Activated naive CD8-positive, alpha-beta T cell treated with anti-CD3 and anti-CD28 coated beads for 36 hours (primary cell): ENCODE results near the gene RAP1B. TPM values are rescaled to one million over a fixed set of nuclear protein-coding genes. Genes with fewer than 3 reads are reported as not detected.

Source experiments
- DNase-seq: peaks from one replicate; pipeline ENCODE4 v3.0.0; 2021
- H3K27ac Mint-ChIP-seq: one replicate; pipeline ENCODE4 v1.8.0; 2022; ENCODE audit warnings: mild to moderate bottlenecking, moderate library complexity, mixed read lengths
- H3K27me3 Mint-ChIP-seq: one replicate; pipeline ENCODE4 v1.8.0; 2022; ENCODE audit warnings: mild to moderate bottlenecking, mixed read lengths
- H3K36me3 Mint-ChIP-seq: one replicate; pipeline ENCODE4 v1.8.0; 2021; ENCODE audit warnings: mild to moderate bottlenecking, mixed read lengths
- H3K4me1 Mint-ChIP-seq: one replicate; pipeline ENCODE4 v1.8.0; 2021; ENCODE audit warnings: mixed read lengths
- H3K4me3 Mint-ChIP-seq: one replicate; pipeline ENCODE4 v1.8.0; 2022; ENCODE audit warnings: mild to moderate bottlenecking, moderate library complexity, mixed read lengths
- H3K9me3 Mint-ChIP-seq: one replicate; pipeline ENCODE4 v1.8.0; 2022; ENCODE audit warnings: mixed read lengths
- total RNA-seq, 2 experiments: library from RNA; stranded (reverse); gene quantifications; one replicate each; pipeline ENCODE4 v1.2.3, GENCODE V29; 2021

RAP1B gene
- total RNA-seq, 2 experiments from 2014 or later: 239 to 245 TPM

GRCh38 chr12:68591734-68592418, 18.8 kb upstream of the RAP1B start:
- peaks cover 17% of the 10 kb centered on the region for H3K36me3 Mint-ChIP-seq
- peak overlapping the region; percentile 52 for H3K4me3 Mint-ChIP-seq
- H3K27me3 Mint-ChIP-seq: no peaks in the 10 kb centered on the region
- H3K9me3 Mint-ChIP-seq: peaks cover 15% of the 10 kb centered on the region
- peak overlapping the region; percentile 46 for H3K27ac Mint-ChIP-seq
- peaks cover 50% of the 10 kb centered on the region for H3K4me1 Mint-ChIP-seq
- DNase-seq: no peak

GRCh38 chr12:68595241-68595640, 15.5 kb upstream of the RAP1B start:
- no peak overlapping the region for H3K27ac Mint-ChIP-seq
- peaks cover 58% of the 10 kb centered on the region for H3K4me1 Mint-ChIP-seq
- no peak for DNase-seq
- peaks cover 7% of the 10 kb centered on the region for H3K9me3 Mint-ChIP-seq
- H3K4me3 Mint-ChIP-seq: no peak overlapping the region
- H3K36me3 Mint-ChIP-seq: peaks cover 3% of the 10 kb centered on the region
- no peaks in the 10 kb centered on the region for H3K27me3 Mint-ChIP-seq

GRCh38 chr12:68601767-68602166, 8.9 kb upstream of the RAP1B start:
- no peaks in the 10 kb centered on the region for H3K9me3 Mint-ChIP-seq
- H3K4me1 Mint-ChIP-seq: peaks cover 43% of the 10 kb centered on the region
- no peak for DNase-seq
- no peaks in the 10 kb centered on the region for H3K27me3 Mint-ChIP-seq
- H3K27ac Mint-ChIP-seq: no peak overlapping the region
- H3K4me3 Mint-ChIP-seq: no peak overlapping the region
- H3K36me3 Mint-ChIP-seq: peaks cover 1% of the 10 kb centered on the region

- Mint-ChIP-seq H3K4me1 (peaks cover 43% of the 10 kb centered on the region), H3K36me3 (peaks cover 1% of the 10 kb centered on the region), H3K27me3 (no peaks in the 10 kb centered on the region), H3K4me3 (no peak overlapping the region), H3K9me3 (no peaks in the 10 kb centered on the region), H3K27ac (no peak overlapping the region)
- no peak for DNase-seq
Observed at GRCh38 chr12:68602720-68603119, 8.0 kb upstream of the RAP1B start.

GRCh38 chr12:68608191-68608590, 2.5 kb upstream of the RAP1B start:
- Mint-ChIP-seq H3K9me3 (no peaks in the 10 kb centered on the region), H3K27me3 (no peaks in the 10 kb centered on the region), H3K36me3 (peaks cover 23% of the 10 kb centered on the region), H3K4me3 (no peak overlapping the region), H3K27ac (no peak overlapping the region), H3K4me1 (peaks cover 34% of the 10 kb centered on the region)
- no peak for DNase-seq

- Mint-ChIP-seq H3K27me3 (no peaks in the 10 kb centered on the region), H3K4me3 (peak overlapping the region; percentile 91), H3K27ac (peak overlapping the region; percentile 99), H3K9me3 (no peaks in the 10 kb centered on the region), H3K4me1 (peaks cover 41% of the 10 kb centered on the region), H3K36me3 (peaks cover 38% of the 10 kb centered on the region)
- no peak for DNase-seq
Observed at GRCh38 chr12:68609998-68610369, 715 bp upstream of the RAP1B start.

GRCh38 chr12:68611094-68611805, 551 bp downstream of the RAP1B start:
- Mint-ChIP-seq H3K4me3 (peak overlapping the region; percentile 91), H3K27ac (peak overlapping the region; percentile 93), H3K27me3 (no peaks in the 10 kb centered on the region), H3K9me3 (peaks cover 1% of the 10 kb centered on the region), H3K36me3 (peaks cover 49% of the 10 kb centered on the region), H3K4me1 (peaks cover 47% of the 10 kb centered on the region)
- peak; percentile 36 for DNase-seq

- peaks cover 51% of the 10 kb centered on the region for H3K36me3 Mint-ChIP-seq
- H3K27me3 Mint-ChIP-seq: no peaks in the 10 kb centered on the region
- no peak for DNase-seq
- peaks cover 1% of the 10 kb centered on the region for H3K9me3 Mint-ChIP-seq
- peaks cover 49% of the 10 kb centered on the region for H3K4me1 Mint-ChIP-seq
- H3K27ac Mint-ChIP-seq: peak overlapping the region; percentile 93
- peak overlapping the region; percentile 91 for H3K4me3 Mint-ChIP-seq
Observed at GRCh38 chr12:68611806-68612160, 1.1 kb downstream of the RAP1B start.

- Mint-ChIP-seq H3K27me3 (no peaks in the 10 kb centered on the region), H3K9me3 (peaks cover 1% of the 10 kb centered on the region), H3K4me3 (peak overlapping the region; percentile 91), H3K36me3 (peaks cover 51% of the 10 kb centered on the region), H3K27ac (peak overlapping the region; percentile 93), H3K4me1 (peaks cover 51% of the 10 kb centered on the region)
- no peak for DNase-seq
Observed at GRCh38 chr12:68612202-68612601, 1.5 kb downstream of the RAP1B start.

- Mint-ChIP-seq H3K27ac (peak overlapping the region; percentile 93), H3K4me1 (peaks cover 54% of the 10 kb centered on the region), H3K4me3 (peak overlapping the region; percentile 91), H3K27me3 (no peaks in the 10 kb centered on the region), H3K9me3 (peaks cover 1% of the 10 kb centered on the region), H3K36me3 (peaks cover 53% of the 10 kb centered on the region)
- DNase-seq: no peak
Observed at GRCh38 chr12:68612697-68613096, 2.0 kb downstream of the RAP1B start.

GRCh38 chr12:68613209-68613904, 2.7 kb downstream of the RAP1B start:
- Mint-ChIP-seq H3K4me1 (peaks cover 54% of the 10 kb centered on the region), H3K27me3 (no peaks in the 10 kb centered on the region), H3K36me3 (peaks cover 53% of the 10 kb centered on the region), H3K27ac (peak overlapping the region; percentile 93), H3K4me3 (peak overlapping the region; percentile 91), H3K9me3 (peaks cover 1% of the 10 kb centered on the region)
- peak; percentile 29 for DNase-seq

GRCh38 chr12:68614105-68614679, 3.5 kb downstream of the RAP1B start:
- Mint-ChIP-seq H3K9me3 (peaks cover 1% of the 10 kb centered on the region), H3K4me3 (peak overlapping the region; percentile 91), H3K27me3 (no peaks in the 10 kb centered on the region), H3K4me1 (peaks cover 61% of the 10 kb centered on the region), H3K27ac (peak overlapping the region; percentile 93), H3K36me3 (peaks cover 61% of the 10 kb centered on the region)
- DNase-seq: no peak

- Mint-ChIP-seq H3K9me3 (peaks cover 1% of the 10 kb centered on the region), H3K4me3 (peak overlapping the region; percentile 91), H3K36me3 (peaks cover 61% of the 10 kb centered on the region), H3K4me1 (peaks cover 62% of the 10 kb centered on the region), H3K27me3 (no peaks in the 10 kb centered on the region), H3K27ac (peak overlapping the region; percentile 93)
- DNase-seq: no peak
Observed at GRCh38 chr12:68614769-68615168, 4.1 kb downstream of the RAP1B start.

GRCh38 chr12:68617160-68617926, 6.6 kb downstream of the RAP1B start:
- no peak for DNase-seq
- H3K27ac Mint-ChIP-seq: peak overlapping the region; percentile 85
- H3K4me1 Mint-ChIP-seq: peaks cover 80% of the 10 kb centered on the region
- no peaks in the 10 kb centered on the region for H3K27me3 Mint-ChIP-seq
- H3K9me3 Mint-ChIP-seq: peaks cover 1% of the 10 kb centered on the region
- H3K4me3 Mint-ChIP-seq: peak overlapping the region; percentile 15
- peaks cover 58% of the 10 kb centered on the region for H3K36me3 Mint-ChIP-seq
